Liver (tissue), 9 donors: ENCODE measurements around the gene ZBTB11. TPM values are rescaled to one million over a fixed set of nuclear protein-coding genes. Genes with fewer than 3 reads are reported as not detected.

Experiments used
- DNase-seq: peaks from one replicate; pipeline ENCODE4 v3.0.0-alpha.2; 2017; ENCODE audit warnings: low spot score
- H3K27ac ChIP-seq, 2 donors: one replicate each; pipeline ENCODE4 v1.7.0; 2013; ENCODE audit warnings: inconsistent platforms in 2 of 2, low read length in 2 of 2, control low read depth in 1 of 2, low read depth in 1 of 2, mild to moderate bottlenecking in 1 of 2
- H3K27me3 ChIP-seq, 4 donors: one replicate each; pipeline versions ENCODE4 v1.6.1 to v1.7.0; 2013; ENCODE audit warnings: low read length in 3 of 4, inconsistent platforms in 1 of 4, mild to moderate bottlenecking in 1 of 4, moderate library complexity in 1 of 4; ENCODE audit not compliant: control insufficient read depth in 4 of 4, insufficient read depth in 4 of 4
- H3K36me3 ChIP-seq, 4 donors: one replicate each; pipeline versions ENCODE4 v1.6.1 to v1.7.0; 2013; ENCODE audit warnings: low read length in 3 of 4, mild to moderate bottlenecking in 3 of 4, low read depth in 1 of 4, moderate library complexity in 1 of 4; ENCODE audit not compliant: control insufficient read depth in 4 of 4, insufficient read depth in 3 of 4
- H3K4me1 ChIP-seq, 4 donors: one replicate each; pipeline versions ENCODE4 v1.6.1 to v1.7.0; 2013; ENCODE audit warnings: low read length in 3 of 4, mild to moderate bottlenecking in 3 of 4, moderate library complexity in 1 of 4; ENCODE audit not compliant: control insufficient read depth in 4 of 4, insufficient read depth in 4 of 4
- H3K4me3 ChIP-seq, 3 donors: one replicate each; pipeline versions ENCODE4 v1.6.1 to v1.7.0; 2013; ENCODE audit warnings: low read length in 3 of 3, control low read depth in 1 of 3, low read depth in 1 of 3, mild to moderate bottlenecking in 1 of 3
- H3K9ac ChIP-seq, 2 donors: one replicate each; pipeline ENCODE4 v1.7.0; 2013; ENCODE audit warnings: low read length in 2 of 2, mild to moderate bottlenecking in 2 of 2, moderate library complexity in 2 of 2, control low read depth in 1 of 2, low read depth in 1 of 2
- H3K9me3 ChIP-seq, 4 donors: one replicate each; pipeline versions ENCODE4 v1.6.1 to v1.7.0; 2013; ENCODE audit warnings: low read length in 3 of 4; ENCODE audit not compliant: control insufficient read depth in 4 of 4
- ATF3 ChIP-seq: IDR thresholded peaks from 2 replicates; pipeline ENCODE4 v1.6.1; 2016; ENCODE audit warnings: antibody characterized with exemption
- CTCF ChIP-seq: fragments of 150-350 bp; IDR thresholded peaks from 2 replicates; pipeline ENCODE4 v1.5.1; 2017; ENCODE audit warnings: improper control_type of control experiment, low read depth, low read length; ENCODE audit not compliant: missing input control
- EGR1 ChIP-seq, 2 donors: IDR thresholded peaks; 2 replicates each; pipeline ENCODE4 v1.6.1; 2016 to 2018; ENCODE audit warnings: antibody characterized with exemption in 2 of 2, low read depth in 2 of 2
- FOXA1 ChIP-seq: IDR thresholded peaks from 2 replicates; pipeline ENCODE4 v1.6.1; 2016; ENCODE audit warnings: antibody characterized with exemption
- FOXA2 ChIP-seq: IDR thresholded peaks from 2 replicates; pipeline ENCODE4 v1.6.1; 2016; ENCODE audit warnings: antibody characterized with exemption
- GABPA ChIP-seq, 2 donors: IDR thresholded peaks in 1 of 2; conservative IDR thresholded peaks in 1 of 2; 2 replicates each; pipeline ENCODE4 v1.6.1; 2016; ENCODE audit warnings: antibody characterized with exemption in 2 of 2, mild to moderate bottlenecking in 1 of 2, moderate library complexity in 1 of 2
- HNF4A ChIP-seq, 2 donors: conservative IDR thresholded peaks; 2 replicates each; pipeline ENCODE4 v1.6.1; 2016; ENCODE audit warnings: antibody characterized with exemption in 2 of 2, mild to moderate bottlenecking in 2 of 2
- HNF4G ChIP-seq: IDR thresholded peaks from 2 replicates; pipeline ENCODE4 v1.6.1; 2016; ENCODE audit warnings: antibody characterized with exemption
- JUND ChIP-seq, 2 donors: IDR thresholded peaks; 2 replicates each; pipeline ENCODE4 v1.6.1; 2016; ENCODE audit warnings: antibody characterized with exemption in 2 of 2
- MAX ChIP-seq: IDR thresholded peaks from 2 replicates; pipeline ENCODE4 v1.6.1; 2016; ENCODE audit warnings: antibody characterized with exemption
- NR2F2 ChIP-seq: IDR thresholded peaks from 2 replicates; pipeline ENCODE4 v1.6.1; 2016; ENCODE audit warnings: antibody characterized with exemption
- RAD21 ChIP-seq, 2 donors: IDR thresholded peaks; 2 replicates each; pipeline ENCODE4 v1.6.1; 2016; ENCODE audit warnings: antibody characterized with exemption in 2 of 2, mild to moderate bottlenecking in 2 of 2
- REST ChIP-seq: IDR thresholded peaks from 2 replicates; pipeline ENCODE4 v1.6.1; 2016; ENCODE audit warnings: antibody characterized with exemption, mild to moderate bottlenecking
- RXRA ChIP-seq, 2 donors: IDR thresholded peaks; 2 replicates each; pipeline ENCODE4 v1.6.1; 2017 to 2018; ENCODE audit warnings: antibody characterized with exemption in 2 of 2, mild to moderate bottlenecking in 1 of 2
- SP1 ChIP-seq: IDR thresholded peaks from 2 replicates; pipeline ENCODE4 v1.6.1; 2018; ENCODE audit warnings: antibody characterized with exemption, mild to moderate bottlenecking
- TAF1 ChIP-seq: conservative IDR thresholded peaks from 2 replicates; pipeline ENCODE4 v1.6.1; 2016; ENCODE audit warnings: antibody characterized with exemption, mild to moderate bottlenecking
- YY1 ChIP-seq: IDR thresholded peaks from 2 replicates; pipeline ENCODE4 v1.6.1; 2016; ENCODE audit warnings: antibody characterized with exemption, mild to moderate bottlenecking
- ZBTB33 ChIP-seq: IDR thresholded peaks from 2 replicates; pipeline ENCODE4 v1.6.1; 2016; ENCODE audit warnings: antibody characterized with exemption
- WGBS: extraction: QIAGEN DNeasy Blood & Tissue Kit; methylation state at CpG from one replicate; pipeline ENCODE4 v1.1.7; 2013; 5-methylcytosine and 5-hydroxymethylcytosine counted together
- polyA plus RNA-seq, 2 donors: library from polyadenylated mRNA; stranded (reverse) in 1 of 2; unstranded in 1 of 2; fragments of 200-250 nt in 1 of 2; fragments of >200 nt in 1 of 2; fragmentation: Nextera tagmentation in 1 of 2; extraction: Ambion mirVana in 1 of 2; gene quantifications; one replicate each; pipeline versions ENCODE4 v1.2.1 to v1.2.3, GENCODE V29; 2013 to 2015
- total RNA-seq, 2 donors: library from RNA; depleted of rRNA; stranded (reverse); fragments of >200 nt; gene quantifications; one replicate each; pipeline ENCODE4 v1.2.3, GENCODE V29; 2014
- donor health status: healthy.
- donor health status: healthy.
- donor health status: healthy.
- donor health status: healthy.
- donor health status: healthy.

Gene ZBTB11
- total and polyA plus RNA-seq, 4 donors = 3.8 to 18.7 (median 9.2) TPM

GRCh38 chr3:101624857-101625256, 52.1 kb downstream of the ZBTB11 start:
- Histone ChIP-seq H3K36me3 (peaks cover 0 to 2% (median 0%) of the 10 kb centered on the region in 4 donors), H3K4me3 (no peak overlapping the region), H3K27me3 (no peaks in the 10 kb centered on the region), H3K27ac (no peak overlapping the region), H3K9me3 (peaks cover 0 to 6% (median 3%) of the 10 kb centered on the region in 4 donors), H3K9ac (no peak overlapping the region), H3K4me1 (no peaks in the 10 kb centered on the region)
- no peak for DNase-seq
- 81% methylated on average over 2 of the region's 2 CpGs for WGBS
- no peak for TF ChIP-seq TAF1
- no peak for TF ChIP-seq EGR1 (IDR thresholded peaks at IDR 0.05; ENCODE audit: low read depth in 2 of 2)
- TF ChIP-seq GABPA (IDR thresholded peaks at IDR 0.05 in 1 of 2, conservative IDR thresholded peaks at IDR 0.05 in 1 of 2) = no peak
- TF ChIP-seq JUND (IDR thresholded peaks at IDR 0.05) = no peak
- no peak for TF ChIP-seq RAD21 (IDR thresholded peaks at IDR 0.05)
- no peak for TF ChIP-seq NR2F2
- no peak for TF ChIP-seq REST
- TF ChIP-seq ZBTB33 = no peak
- no peak for TF ChIP-seq HNF4A (conservative IDR thresholded peaks at IDR 0.05)
- no peak for TF ChIP-seq HNF4G
- TF ChIP-seq SP1 = no peak

- Histone ChIP-seq H3K27ac (no peak overlapping the region), H3K4me1 (no peaks in the 10 kb centered on the region), H3K9me3 (peaks cover 0 to 7% (median 4%) of the 10 kb centered on the region in 4 donors), H3K36me3 (peaks cover 0 to 2% (median 0%) of the 10 kb centered on the region in 4 donors), H3K4me3 (no peak overlapping the region), H3K9ac (no peak overlapping the region), H3K27me3 (no peaks in the 10 kb centered on the region)
- DNase-seq = no peak
- 98% methylated on average over 1 of the region's 1 CpG for WGBS
- no peak for TF ChIP-seq CTCF
- no peak for TF ChIP-seq JUND (IDR thresholded peaks at IDR 0.05)
- TF ChIP-seq SP1 = no peak
- TF ChIP-seq NR2F2 = no peak
- no peak for TF ChIP-seq ATF3
- no peak for TF ChIP-seq MAX
- no peak for TF ChIP-seq FOXA2
- no peak for TF ChIP-seq YY1
- no peak for TF ChIP-seq TAF1
- TF ChIP-seq EGR1 (IDR thresholded peaks at IDR 0.05; ENCODE audit: low read depth in 2 of 2) = no peak
- TF ChIP-seq FOXA1 = no peak
- TF ChIP-seq GABPA (IDR thresholded peaks at IDR 0.05 in 1 of 2, conservative IDR thresholded peaks at IDR 0.05 in 1 of 2) = no peak
- no peak for TF ChIP-seq RXRA (IDR thresholded peaks at IDR 0.05)
- no peak for TF ChIP-seq REST
These were observed 53.3 kb downstream of the ZBTB11 start for GRCh38 chr3:101623656-101624055.
